GM19324 (cell line): Measurements from ENCODE around the gene ABCA1.
"Not testable (repeated sequence)": the region's sequence is repeated elsewhere in the genome, so short reads cannot be mapped to it uniquely, and the experiment has no call there.

Source experiments
- ATAC-seq: cut with Tn5 transposase; IDR thresholded peaks from one replicate; pipeline ENCODE4 v1.9.1; 2021; ENCODE audit warnings: mild to moderate bottlenecking, moderate library complexity; ENCODE audit not compliant: unreplicated experiment, low FRiP score

The ABCA1 gene

DNA sequence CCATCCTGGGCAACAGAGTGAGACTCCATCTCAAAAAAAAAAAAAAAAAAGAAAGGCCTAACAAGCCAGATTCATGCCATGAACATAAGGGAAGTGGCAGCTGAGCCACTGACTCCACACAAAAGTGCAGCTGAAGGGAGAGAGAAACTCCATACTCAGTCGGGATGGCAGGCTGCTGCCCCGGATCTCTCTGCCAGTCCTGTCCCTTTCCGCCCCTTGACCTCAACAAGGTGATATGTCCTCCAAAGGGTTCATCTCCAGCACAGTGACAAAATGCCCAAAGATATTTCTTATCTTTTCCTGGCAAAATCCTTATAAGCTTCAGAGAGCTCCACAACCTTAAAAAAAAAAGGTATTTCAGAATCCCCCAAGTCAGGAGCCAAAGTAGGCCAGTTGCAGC, 52.6 kb downstream of the ABCA1 start:
- no peak for ATAC-seq

DNA sequence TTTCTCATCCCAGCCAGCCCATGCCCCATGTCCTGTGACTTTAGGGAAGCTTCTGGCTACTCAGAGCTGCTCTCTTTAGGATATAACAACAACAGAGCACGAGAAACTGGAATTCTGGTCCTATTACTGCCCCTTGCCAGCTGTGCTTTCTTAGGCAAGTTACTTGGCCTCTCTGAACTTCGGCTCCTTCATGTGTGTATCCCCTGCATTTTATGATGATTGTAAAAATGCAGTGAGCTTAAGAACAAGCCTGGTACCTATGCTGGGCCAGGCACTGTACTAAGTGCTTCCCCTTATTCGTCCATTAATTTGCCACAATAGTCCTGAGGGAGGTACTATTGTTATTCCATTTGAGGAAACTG, 54.5 kb downstream of the ABCA1 start:
- no peak for ATAC-seq

DNA sequence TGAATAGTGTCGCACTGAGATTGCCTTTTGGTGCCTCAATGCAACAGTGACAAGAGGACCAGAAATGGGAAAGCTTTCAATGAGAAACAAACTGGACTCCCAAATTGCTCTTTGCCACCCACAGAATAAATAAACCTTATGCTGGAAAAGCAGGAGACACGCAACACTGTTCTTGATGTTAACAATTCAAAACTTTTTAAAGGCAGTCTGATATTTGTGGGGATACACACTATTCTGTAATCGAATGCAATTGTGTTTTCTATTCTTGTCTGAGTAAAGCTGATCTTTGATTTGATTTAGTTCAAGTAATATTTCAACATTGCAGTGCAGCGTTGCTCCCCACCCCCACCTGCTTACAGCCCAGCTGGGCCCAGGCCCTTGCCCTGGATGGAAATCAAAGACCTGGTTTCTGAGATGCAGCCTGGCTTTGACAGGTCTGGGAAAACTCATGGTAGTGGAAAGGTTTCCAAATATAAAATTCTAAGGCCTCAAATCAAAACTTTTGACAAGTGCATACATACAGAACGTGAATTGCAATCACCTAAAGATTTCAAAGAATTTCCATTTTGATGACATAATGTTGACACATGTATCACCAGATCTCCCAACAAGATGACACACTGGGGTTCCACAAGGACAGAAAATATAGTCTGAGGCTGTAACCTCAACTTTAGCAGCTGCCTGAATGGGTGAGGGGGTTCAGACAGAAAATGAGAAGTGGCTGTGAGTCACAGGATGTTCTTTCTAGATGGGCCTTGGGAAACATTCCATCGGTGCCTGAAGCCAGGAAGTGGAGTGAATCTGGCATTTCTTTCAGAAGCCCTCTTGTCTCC, 55.1 kb downstream of the ABCA1 start:
- no peak for ATAC-seq

DNA sequence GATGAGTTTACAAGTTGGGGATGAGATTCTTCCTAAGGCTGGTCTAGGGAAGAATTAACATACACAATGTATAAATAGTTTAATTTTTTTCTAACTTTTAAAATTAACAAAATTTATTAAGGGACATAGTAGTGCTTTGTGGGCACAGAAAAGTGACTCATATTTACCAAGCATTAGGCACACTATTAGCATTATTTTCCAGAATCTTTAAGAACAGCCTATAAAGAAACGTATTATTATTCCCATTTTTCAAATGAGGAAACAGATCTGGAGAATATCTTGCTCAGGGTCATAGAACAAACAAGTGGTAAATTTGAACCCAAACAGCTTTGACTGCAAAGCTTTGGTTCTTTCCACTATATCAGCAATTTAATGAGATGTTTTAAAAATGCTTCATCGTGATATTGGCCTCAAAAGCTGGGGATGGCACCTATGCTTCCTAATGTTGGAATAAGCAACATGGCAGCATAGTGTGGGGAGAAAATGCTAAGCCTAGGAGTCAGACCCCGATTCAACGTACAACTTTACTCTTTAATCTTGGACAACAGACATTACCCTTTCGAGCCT, 55.9 kb downstream of the ABCA1 start:
- ATAC-seq: no peak

DNA sequence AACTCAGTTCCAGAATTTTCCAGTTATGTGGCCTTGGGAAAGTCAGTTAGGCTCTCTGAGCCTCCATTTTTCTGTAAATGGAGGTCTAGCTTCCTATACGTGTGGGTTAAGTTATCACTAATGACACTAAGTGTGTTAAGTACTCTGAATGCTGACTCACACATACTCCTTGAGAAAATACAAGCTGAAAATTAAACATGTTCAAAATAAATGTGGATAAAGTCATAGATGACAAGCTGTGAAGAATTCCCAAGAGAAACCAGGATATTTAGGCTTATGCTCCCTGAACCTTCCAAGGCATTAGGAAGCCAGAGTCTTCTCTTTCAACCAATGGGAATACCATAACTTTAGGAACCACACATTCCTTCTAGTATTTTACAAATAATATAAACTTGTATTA, 58.1 kb downstream of the ABCA1 start:
- ATAC-seq: no peak

DNA sequence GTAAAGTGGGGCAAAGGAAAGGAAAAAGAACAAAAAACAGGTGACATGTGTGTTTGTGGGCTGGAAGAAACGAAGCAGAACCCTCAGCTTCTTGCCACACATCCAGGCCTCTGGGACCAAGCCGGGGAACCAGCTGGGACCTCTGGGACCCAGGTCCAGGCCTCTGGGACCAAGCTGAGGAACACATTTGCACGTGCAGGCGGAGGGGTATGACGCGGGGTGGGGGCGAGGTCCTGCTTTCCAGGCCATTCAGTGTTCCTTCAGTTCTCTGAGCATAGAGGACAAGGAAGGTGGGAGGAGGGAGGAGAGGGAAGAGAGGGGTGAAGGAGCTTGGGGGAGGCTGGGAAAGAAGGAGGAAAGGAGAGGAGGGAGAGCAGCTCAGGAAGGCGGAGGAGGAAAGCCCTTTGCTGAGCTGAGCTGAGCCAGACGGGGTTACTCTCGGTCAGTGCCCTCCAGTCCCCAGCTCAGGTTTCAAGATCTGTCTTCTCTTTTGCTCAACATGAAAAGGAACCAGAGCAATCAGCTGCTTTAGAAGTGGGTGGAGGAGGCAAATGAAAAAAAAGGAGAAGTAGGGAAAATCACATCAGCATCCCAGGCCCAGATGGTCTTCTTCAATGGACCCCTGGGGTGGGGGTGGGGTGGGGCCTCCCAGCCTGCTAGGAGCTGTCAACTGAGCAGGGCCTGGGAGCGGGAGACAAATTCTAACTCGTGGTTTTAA, 59.1 kb downstream of the ABCA1 start:
- ATAC-seq: no peak

DNA sequence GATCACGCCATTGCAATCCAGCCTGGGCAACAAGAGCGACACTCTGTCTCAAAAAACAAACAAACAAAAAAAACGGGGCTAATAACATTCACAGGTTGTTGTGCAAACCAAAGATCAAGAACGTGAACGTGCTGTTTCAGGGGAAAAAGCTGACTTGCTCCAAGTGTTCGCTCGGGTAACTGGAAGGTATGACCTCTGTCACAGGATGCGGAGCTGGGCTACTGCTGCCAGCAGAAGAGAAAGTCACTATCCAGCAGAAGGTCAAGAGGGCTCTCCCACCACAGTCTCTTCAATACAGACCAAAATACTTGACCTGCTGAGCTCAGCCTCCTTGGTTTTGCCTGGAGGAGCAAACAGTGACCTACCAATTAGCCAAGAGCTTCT, 59.7 kb downstream of the ABCA1 start:
- no peak for ATAC-seq

DNA sequence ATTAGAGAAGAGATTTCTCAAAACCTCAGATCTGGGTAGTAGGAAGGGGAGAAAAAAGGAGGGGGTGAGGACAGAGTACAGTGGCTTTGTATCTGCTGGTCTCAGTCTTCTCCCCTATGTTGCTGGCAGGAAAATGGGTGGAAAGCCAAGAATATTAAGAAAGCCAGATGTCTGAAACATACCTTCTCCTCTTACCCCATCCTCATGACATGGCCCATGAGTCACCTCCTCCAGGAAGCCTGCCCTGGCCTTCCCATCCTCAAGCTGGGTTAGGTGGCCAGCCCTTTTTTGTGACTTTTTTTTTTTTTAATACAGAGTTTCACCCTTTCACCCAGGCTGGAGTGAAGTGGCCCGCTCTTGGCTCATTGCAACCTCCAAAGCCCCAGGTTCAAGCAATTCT, 61.8 kb downstream of the ABCA1 start:
- no peak for ATAC-seq

DNA sequence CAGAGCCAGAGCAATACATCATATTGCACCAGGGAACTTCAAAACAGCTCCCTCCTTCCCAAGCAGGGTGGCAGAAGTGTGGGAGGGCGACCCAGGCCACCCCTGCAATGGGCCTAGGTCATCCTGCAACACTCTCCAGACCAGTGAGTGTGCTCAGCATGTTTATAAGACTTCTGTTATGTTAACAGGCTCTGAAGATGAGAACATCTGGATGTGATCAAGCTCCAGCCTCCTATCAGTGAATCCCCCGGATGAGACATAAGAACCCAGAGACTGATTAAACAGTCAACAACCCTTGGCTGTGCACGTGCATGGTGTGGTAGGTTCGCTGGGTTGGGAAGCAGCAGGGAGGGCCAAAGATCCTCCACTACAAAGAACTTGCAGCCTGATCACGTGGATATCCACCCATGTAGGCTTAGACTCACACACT, 63.3 kb downstream of the ABCA1 start:
- no peak for ATAC-seq

DNA sequence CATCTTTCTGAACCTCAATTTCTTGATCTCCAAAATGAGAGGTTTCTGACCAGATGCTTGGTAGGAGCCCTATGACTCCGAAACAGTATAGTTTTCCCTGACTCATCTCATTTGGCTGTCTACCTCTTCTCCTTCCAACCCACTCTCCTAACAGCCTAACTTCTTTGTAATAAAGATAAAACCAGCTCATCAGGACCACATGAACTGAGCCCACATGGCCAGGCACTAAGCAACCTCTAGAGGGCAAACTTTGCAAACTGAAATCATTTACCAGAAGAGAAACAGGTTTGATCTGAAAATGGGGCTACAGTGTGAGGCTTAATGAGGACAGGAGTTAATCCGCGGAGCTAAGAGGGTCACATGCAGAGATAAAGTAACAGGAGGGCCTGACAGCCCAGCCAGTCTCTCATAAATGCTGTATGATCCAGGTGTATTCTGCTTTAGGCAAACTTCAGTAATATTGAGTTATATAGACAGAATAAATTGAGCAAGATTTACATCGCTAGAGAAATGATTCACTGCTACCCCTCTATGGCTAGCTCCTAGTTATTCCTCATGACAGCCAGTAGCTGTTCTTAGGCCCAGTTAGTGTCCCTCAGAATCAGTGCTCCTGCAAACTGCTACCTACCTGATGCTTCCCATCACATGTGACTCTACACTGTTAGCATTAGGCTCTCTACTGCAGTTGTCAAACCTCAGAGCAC, 64.6 kb downstream of the ABCA1 start:
- peak; percentile 90 for ATAC-seq

DNA sequence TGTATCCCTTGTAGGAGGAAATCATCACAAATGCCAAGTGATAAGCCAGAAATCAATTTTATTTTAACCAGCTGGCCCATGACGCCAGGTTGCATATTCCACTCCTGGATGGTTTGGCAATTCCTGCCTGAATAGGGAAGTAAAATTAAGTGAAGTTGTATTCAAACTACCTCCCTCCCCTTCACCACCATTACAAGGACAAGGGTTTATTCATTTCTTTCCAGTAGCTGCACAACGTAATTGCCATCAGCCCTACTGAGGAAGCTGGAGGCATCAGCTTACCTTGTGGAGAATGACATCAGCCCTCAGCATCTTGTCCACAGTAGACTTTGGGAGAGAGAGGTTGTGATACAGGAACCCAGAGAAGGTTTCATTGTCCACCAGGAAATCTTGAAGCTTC, 66.6 kb downstream of the ABCA1 start:
- ATAC-seq: no peak

DNA sequence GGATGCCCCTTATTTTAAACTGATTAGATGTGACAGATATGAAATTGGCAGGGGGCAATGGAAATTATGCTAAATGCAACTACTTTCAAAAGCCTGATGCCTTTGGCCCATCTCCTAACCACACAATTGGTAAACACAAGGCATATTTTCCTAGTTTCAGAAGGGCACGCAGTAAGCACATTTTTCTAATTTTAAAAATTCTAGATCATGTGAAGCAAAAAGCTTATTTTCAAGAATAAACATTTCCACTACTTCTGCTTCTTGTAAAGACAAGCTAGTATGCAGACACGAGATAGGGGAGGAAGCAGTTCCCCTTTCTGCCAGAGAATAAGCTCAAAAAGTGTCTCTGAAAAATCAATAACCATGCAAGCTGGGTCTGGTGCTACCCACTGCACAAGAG, 67.7 kb downstream of the ABCA1 start:
- ATAC-seq: no peak

DNA sequence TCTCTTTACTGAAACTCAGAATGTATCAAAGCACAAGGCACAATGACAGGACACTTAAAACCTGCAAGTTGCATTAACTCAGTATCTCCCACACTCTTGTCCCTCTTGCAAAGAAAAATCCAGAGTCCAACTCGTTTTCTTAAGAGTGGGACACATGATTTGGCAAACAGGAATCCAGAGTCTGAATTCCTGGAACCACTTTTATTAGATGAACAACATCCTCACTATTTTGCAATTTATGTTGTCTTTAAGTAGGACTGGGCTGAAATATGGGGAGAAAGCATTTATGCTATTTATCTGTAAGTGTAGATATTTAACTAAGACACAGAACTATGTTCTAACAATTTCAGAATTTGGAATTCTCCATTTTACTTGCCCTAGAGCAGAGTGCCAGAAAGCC, 69.1 kb downstream of the ABCA1 start:
- ATAC-seq: no peak

DNA sequence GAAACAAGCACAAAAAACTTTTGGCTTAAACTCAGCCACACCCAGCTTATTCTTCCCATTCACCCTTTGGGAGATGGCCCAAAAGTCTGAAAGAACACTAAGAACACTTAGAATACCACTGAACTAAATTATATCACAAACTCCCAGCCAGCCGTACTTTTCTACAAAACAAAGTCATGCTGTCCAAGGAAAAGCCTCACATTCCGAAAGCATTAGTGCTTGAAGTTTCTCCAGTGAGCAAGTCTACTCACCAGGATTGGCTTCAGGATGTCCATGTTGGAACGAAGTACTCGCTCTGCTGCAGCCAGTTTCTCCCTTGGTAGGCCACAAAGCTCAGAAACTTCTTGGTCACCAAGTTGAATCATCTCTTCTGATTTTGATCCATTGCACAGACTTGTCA, 69.7 kb downstream of the ABCA1 start:
- no peak for ATAC-seq

DNA sequence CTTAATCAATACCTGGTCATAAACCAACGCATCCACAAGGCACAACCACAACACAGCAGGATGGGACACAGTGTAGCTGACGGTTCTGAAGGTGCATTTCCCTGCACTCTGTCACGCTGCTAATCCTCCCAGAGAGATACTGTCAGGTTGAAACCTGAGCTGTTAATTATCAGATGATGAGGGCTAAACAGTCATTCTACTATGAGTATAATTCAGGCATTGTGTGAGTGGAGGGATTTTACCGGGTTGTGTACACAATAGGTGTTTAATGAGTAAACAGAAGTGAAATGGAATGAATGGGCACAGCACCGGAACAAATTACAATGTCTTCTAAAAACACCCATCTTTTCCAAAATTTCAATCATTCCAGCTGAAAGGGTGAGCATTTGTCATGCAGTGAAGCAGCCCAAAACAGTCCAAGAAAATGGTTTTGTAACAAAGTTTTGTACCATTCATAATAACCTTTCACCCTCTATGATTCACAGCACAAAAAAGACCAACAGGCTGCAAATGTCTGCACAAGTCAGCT, 71.5 kb downstream of the ABCA1 start:
- no peak for ATAC-seq

DNA sequence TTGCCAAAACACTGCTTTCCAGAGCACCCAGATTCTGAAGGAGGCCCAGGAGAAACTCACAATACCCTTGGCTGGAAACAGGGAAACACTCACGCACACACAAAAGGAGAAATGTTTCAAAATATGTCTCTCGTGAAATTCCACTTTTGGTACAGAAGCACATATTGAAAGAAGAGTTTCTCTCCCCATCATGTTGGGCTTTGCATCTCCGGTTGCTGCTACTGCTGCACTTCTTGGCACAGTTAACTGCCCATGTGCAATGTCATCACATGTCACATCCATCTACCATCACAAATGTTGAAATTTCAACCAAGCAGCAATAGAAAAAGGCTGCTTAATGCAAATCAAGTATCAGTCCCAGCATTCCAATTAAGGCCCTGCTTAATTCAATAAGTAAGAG, 72.1 kb downstream of the ABCA1 start:
- ATAC-seq: no peak

DNA sequence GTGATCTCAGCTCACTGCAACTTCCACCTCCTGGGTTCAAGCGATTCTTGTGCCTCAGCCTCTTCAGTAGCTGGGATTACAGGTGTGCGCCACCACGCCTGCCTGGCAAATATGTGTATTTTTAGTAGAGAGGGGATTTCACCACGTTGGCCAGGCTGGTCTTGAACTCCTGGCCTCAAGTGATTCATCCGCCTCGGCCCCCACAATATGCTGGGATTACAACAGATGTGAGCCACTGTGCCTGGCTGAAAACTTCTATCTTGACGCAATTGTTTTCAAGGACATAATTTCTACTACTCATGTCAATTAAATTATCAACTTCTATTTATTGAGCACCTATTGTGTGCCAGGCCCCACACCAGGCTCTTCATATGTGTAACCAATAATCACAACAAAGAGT, 72.7 kb downstream of the ABCA1 start:
- ATAC-seq: not testable (repeated sequence)

DNA sequence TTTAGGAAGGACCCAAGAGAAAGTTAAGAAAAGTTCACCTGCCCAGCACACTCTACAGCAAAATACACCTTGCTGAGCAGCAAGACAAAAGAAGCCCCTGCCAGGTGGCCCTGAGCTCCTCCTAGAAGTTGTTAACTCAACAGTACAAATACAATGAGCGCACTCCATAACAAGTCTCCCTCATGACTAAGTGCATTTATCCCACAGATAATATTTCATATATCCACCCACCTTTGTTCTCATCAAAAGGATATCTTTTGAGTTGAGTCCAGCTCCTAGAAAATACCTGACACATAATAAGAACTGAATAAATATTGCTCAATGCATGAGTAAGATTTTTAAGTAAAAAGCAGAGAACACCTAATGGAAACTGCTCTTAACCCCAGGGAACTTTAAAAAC, 73.3 kb downstream of the ABCA1 start:
- ATAC-seq: no peak

DNA sequence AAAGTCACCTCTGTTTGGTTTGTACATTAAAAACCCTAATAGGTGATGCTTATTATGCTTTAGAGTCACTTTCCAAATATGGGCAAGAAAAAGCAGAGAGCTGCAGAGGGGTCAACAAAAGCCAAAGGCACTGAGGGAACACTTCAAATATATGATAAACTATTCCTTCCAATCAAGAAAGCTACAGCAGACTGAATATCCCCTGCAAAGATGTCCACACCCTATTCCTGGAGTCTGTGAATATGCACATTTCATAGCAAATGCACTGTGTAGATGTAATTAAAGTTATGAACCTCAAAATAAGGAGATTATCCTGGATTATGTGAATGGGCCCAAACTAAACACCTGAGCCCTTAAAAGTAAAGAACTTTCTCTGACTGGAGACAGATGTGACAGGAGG, 74.3 kb downstream of the ABCA1 start:
- no peak for ATAC-seq

DNA sequence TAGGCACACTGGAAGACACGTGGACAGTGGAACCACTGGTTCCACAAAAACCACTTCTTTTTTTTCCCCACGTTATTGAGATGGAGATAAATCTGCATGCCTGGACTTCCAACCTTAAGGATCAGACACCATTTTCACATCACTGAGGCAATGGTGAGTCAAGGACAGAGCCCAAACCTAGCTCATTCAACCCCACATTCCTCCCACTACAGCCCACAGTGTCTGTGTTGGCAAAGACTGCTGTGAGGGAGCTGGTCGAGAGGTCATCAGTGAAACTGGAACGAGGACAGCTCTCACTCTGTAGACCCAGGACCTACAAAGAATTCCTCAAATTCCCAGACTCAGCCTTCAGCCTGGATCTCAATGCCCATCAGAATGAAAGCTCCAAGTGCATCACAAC, 74.8 kb downstream of the ABCA1 start:
- ATAC-seq: no peak

DNA sequence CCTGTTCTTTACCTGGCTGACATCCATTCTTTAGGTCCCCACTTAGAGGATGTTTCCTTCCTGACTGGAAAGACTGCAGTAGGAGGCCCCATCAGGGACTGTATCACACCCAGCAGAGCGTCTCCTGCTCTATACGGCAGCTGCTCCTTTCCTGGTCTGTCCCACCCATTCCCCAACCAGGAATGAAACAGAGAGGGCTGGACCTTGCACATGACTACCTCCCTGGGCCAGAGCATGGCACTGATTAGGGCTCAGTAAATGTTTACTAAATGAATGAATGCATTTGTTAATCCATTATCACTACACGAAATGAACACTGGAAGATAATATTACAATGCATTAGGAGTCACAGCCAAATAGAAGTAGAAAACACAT, 76.4 kb downstream of the ABCA1 start:
- ATAC-seq: no peak
